ENCODE data around the gene SZT2.
A peak's percentile ranks its signal among the peaks of the same experiment; 100 is the strongest.
"Not testable (repeated sequence)": the region's sequence is repeated elsewhere in the genome, so short reads cannot be mapped to it uniquely, and the experiment has no call there.

The SZT2 gene

DNA sequence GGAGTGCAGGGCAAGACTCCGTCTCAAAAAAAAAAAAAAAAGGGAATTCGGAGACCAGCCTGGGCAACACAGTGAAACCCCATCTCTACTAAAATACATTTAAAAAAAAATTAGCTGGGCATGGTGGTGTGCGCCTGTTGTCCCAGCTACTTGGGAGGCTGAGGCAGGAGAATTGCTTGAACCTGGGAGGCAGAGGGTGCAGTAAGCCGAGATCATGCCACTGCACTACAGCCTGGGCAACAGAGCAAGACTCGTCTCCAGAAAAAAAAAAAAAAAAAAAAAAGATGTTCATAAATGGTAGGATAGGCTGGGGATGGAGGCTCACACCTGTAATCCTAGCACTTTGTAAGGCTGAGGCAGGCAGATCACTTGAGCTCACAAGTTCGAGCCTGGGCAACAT is 19.9 kb upstream of the SZT2 start:
- H3K4me3 ChIP-seq (ENCODE audit: low read length in 2 of 2); H3K9me3 ChIP-seq (ENCODE audit: control insufficient read depth in 2 of 2, low read length in 2 of 2); H3K27ac ChIP-seq (ENCODE audit: low read depth in 2 of 2, low read length in 2 of 2); H3K9ac ChIP-seq (ENCODE audit: low read depth in 1 of 2, low read length in 2 of 2); H3K27me3 ChIP-seq (ENCODE audit: control insufficient read depth in 2 of 2, insufficient read depth in 2 of 2, low read length in 2 of 2): not testable (repeated sequence)
- Histone ChIP-seq H3K36me3 (ENCODE audit: control insufficient read depth in 2 of 2, insufficient read depth in 2 of 2, low read length in 2 of 2) (peaks cover 11 to 17% of the 10 kb centered on the region in 2 donors), H3K4me1 (ENCODE audit: control insufficient read depth in 2 of 2, insufficient read depth in 2 of 2, low read length in 2 of 2) (peaks cover 22 to 33% of the 10 kb centered on the region in 2 donors)

DNA sequence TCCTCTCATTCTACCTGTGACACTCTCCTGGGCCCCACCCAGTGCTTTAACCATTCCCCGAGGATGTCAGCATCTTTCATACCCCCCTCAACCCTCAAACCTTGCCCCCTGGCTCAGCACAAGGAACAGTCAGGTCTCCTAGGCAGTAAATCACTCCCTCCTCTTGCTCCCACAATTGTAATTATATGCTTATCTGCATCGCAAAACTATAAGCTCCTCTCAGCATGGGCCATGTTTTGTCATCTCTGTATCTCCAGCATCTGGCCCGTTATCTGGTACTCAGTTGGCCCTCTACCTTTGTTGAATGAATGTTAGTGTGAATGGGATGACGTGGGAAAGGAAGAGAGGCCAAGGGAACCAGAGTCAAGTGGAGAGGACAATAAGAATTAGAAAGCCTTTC is 19.1 kb upstream of the SZT2 start:
- Histone ChIP-seq H3K27me3 (ENCODE audit: control insufficient read depth in 2 of 2, insufficient read depth in 2 of 2, low read length in 2 of 2) (no peaks in the 10 kb centered on the region), H3K9me3 (ENCODE audit: control insufficient read depth in 2 of 2, low read length in 2 of 2) (no peaks in the 10 kb centered on the region), H3K4me1 (ENCODE audit: control insufficient read depth in 2 of 2, insufficient read depth in 2 of 2, low read length in 2 of 2) (peaks cover 18 to 27% of the 10 kb centered on the region in 2 donors), H3K36me3 (ENCODE audit: control insufficient read depth in 2 of 2, insufficient read depth in 2 of 2, low read length in 2 of 2) (peaks cover 4 to 11% of the 10 kb centered on the region in 2 donors), H3K9ac (ENCODE audit: low read depth in 1 of 2, low read length in 2 of 2) (no peak overlapping the region), H3K4me3 (ENCODE audit: low read length in 2 of 2) (no peak overlapping the region), H3K27ac (ENCODE audit: low read depth in 2 of 2, low read length in 2 of 2) (no peak overlapping the region)

DNA sequence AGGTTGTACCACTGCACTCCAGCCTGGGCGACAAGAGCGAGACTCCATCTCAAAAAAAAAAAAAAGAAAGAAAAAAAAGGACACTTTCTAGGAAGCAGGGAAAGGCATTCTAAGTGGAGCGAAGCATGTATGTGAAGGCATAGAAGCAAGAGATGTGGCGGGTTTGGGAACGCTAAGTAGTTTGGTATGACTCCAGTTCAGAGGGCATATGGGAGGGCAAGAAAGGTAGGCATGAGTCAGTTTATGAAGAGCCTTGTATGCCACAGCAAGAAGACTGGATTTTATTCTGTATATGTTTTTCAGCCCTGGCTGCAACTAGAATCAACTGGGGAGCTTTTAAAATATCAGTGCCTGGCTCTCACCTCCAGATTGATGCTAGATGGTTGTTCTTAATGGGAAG is 17.5 kb upstream of the SZT2 start:
- Histone ChIP-seq H3K9ac (ENCODE audit: low read depth in 1 of 2, low read length in 2 of 2) (no peak overlapping the region), H3K4me3 (ENCODE audit: low read length in 2 of 2) (no peak overlapping the region), H3K4me1 (ENCODE audit: control insufficient read depth in 2 of 2, insufficient read depth in 2 of 2, low read length in 2 of 2) (peaks cover 8 to 12% of the 10 kb centered on the region in 2 donors), H3K36me3 (ENCODE audit: control insufficient read depth in 2 of 2, insufficient read depth in 2 of 2, low read length in 2 of 2) (peaks cover 8 to 11% of the 10 kb centered on the region in 2 donors), H3K27me3 (ENCODE audit: control insufficient read depth in 2 of 2, insufficient read depth in 2 of 2, low read length in 2 of 2) (no peaks in the 10 kb centered on the region), H3K27ac (ENCODE audit: low read depth in 2 of 2, low read length in 2 of 2) (no peak overlapping the region), H3K9me3 (ENCODE audit: control insufficient read depth in 2 of 2, low read length in 2 of 2) (no peaks in the 10 kb centered on the region)

DNA sequence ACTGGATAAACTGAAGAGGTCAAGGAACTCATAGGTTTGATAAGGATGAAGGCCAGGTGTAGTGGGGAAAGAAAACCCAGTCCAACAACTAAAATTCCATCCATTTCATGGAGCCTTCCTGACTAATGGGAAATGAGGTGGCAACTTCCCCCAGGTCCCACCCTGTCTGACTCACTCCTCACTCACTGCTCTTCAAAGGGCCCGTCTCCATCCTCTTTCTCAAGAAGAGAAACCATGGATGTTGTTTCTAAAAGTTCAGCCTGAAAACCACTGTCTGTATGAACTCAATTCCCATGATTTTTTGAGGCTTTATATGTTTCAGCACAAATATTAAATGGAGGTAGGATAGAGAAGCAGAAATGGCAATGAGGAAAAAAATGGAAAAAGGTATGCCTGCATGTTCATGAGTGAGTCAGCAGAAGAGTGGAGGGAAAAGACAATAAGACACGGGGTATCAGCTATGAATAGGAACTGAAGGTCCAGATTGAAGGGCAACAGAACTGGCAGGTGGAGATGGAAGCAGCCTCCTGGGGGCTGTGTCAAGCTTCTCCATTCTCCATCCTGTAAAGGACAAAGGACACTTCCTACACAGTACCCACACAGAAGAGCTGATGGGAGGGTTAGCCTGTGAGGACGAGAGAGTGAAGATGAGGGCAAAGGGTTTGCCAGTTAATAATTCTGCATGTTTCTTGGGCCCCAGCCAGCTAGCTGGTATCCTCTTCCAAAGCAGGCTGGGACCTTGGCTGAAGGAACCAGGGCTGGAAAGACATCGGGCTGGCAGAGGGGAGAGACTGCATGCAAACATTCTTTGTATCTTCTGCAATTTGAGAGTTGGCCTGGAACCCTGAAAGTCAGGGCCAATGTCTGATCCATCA is 16.4 kb upstream of the SZT2 start:
- H3K4me3 ChIP-seq (ENCODE audit: low read length in 2 of 2) = no peak overlapping the region
- H3K9me3 ChIP-seq (ENCODE audit: control insufficient read depth in 2 of 2, low read length in 2 of 2) = no peaks in the 10 kb centered on the region
- no peak overlapping the region for H3K9ac ChIP-seq (ENCODE audit: low read depth in 1 of 2, low read length in 2 of 2)
- H3K36me3 ChIP-seq (ENCODE audit: control insufficient read depth in 2 of 2, insufficient read depth in 2 of 2, low read length in 2 of 2) = peaks cover 8 to 11% of the 10 kb centered on the region in 2 donors
- H3K27me3 ChIP-seq (ENCODE audit: control insufficient read depth in 2 of 2, insufficient read depth in 2 of 2, low read length in 2 of 2) = no peaks in the 10 kb centered on the region
- H3K27ac ChIP-seq (ENCODE audit: low read depth in 2 of 2, low read length in 2 of 2) = no peak overlapping the region
- peaks cover 7% of the 10 kb centered on the region in 2 donors for H3K4me1 ChIP-seq (ENCODE audit: control insufficient read depth in 2 of 2, insufficient read depth in 2 of 2, low read length in 2 of 2)

DNA sequence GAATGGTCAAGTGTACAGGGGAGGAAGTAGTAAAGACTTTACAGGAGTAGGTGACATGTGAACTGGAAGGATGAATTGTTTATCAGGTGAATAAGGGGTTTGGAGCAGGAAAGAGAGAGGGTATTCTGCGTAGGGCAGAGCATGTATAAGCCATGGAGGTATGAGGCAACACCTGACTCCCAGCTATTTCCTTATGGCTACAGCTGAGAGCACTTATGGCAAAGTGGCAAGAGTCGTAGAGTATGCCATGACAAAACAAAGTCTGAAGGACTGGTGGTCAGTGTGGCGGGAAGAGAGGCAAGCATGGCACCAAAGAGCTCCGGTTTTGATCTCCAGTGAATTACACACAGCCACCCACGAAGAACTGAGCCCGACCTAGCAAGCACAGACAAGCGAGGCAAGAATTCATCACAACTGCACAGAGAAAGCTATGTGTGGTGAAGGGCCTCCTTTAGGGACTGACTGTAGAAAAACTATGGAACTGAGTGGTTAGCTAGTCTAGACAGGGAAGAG is 12.9 kb upstream of the SZT2 start:
- Histone ChIP-seq H3K27ac (ENCODE audit: low read depth in 2 of 2, low read length in 2 of 2) (no peak overlapping the region), H3K9ac (ENCODE audit: low read depth in 1 of 2, low read length in 2 of 2) (no peak overlapping the region), H3K4me1 (ENCODE audit: control insufficient read depth in 2 of 2, insufficient read depth in 2 of 2, low read length in 2 of 2) (no peaks in the 10 kb centered on the region), H3K4me3 (ENCODE audit: low read length in 2 of 2) (no peak overlapping the region), H3K9me3 (ENCODE audit: control insufficient read depth in 2 of 2, low read length in 2 of 2) (no peaks in the 10 kb centered on the region), H3K27me3 (ENCODE audit: control insufficient read depth in 2 of 2, insufficient read depth in 2 of 2, low read length in 2 of 2) (no peaks in the 10 kb centered on the region), H3K36me3 (ENCODE audit: control insufficient read depth in 2 of 2, insufficient read depth in 2 of 2, low read length in 2 of 2) (peaks cover 11 to 15% of the 10 kb centered on the region in 2 donors)

DNA sequence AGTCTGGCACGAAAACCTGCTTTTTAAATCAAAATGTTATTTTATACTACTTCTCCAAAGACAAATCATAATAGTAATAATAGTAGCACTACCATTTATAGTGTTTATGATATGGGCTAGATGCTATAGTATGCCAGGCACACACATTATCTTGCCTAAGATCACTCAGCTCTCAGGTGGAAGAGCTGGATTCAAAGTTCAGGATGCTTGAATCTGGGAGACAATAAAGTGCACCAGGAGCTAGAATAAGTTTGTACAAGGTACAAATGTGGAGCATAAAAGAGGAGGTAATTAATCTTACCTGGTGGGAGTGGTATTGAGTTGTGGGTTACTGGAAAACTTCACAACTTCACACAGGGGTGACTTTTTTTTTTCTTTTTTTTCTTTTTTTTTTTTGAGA is 11.9 kb upstream of the SZT2 start:
- Histone ChIP-seq H3K27ac (ENCODE audit: low read depth in 2 of 2, low read length in 2 of 2) (no peak overlapping the region), H3K9me3 (ENCODE audit: control insufficient read depth in 2 of 2, low read length in 2 of 2) (no peaks in the 10 kb centered on the region), H3K4me3 (ENCODE audit: low read length in 2 of 2) (no peak overlapping the region), H3K9ac (ENCODE audit: low read depth in 1 of 2, low read length in 2 of 2) (no peak overlapping the region), H3K27me3 (ENCODE audit: control insufficient read depth in 2 of 2, insufficient read depth in 2 of 2, low read length in 2 of 2) (no peaks in the 10 kb centered on the region), H3K36me3 (ENCODE audit: control insufficient read depth in 2 of 2, insufficient read depth in 2 of 2, low read length in 2 of 2) (peaks cover 18 to 22% of the 10 kb centered on the region in 2 donors), H3K4me1 (ENCODE audit: control insufficient read depth in 2 of 2, insufficient read depth in 2 of 2, low read length in 2 of 2) (no peaks in the 10 kb centered on the region)

DNA sequence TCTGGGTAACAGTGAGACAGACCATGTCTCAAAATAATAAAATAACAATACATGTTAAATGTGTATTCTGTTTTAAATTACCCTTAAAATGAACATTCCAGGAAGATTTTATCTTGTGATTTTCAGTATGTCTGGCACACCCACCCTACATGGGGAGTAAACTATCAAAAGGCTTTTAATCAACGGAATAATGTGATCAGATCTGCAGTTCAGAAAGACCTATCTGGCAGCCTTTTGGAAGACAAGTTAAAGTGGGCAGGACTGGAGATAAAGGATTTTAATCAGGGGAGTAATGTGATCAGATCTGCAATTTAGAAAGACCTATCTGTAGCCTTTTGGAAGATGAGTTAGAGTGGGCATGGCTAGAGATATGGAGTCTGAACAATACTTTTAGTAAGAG is 10.2 kb upstream of the SZT2 start:
- no peak overlapping the region for H3K9ac ChIP-seq (ENCODE audit: low read depth in 1 of 2, low read length in 2 of 2)
- no peaks in the 10 kb centered on the region for H3K27me3 ChIP-seq (ENCODE audit: control insufficient read depth in 2 of 2, insufficient read depth in 2 of 2, low read length in 2 of 2)
- peaks cover 33% of the 10 kb centered on the region in 2 donors for H3K36me3 ChIP-seq (ENCODE audit: control insufficient read depth in 2 of 2, insufficient read depth in 2 of 2, low read length in 2 of 2)
- no peak overlapping the region for H3K27ac ChIP-seq (ENCODE audit: low read depth in 2 of 2, low read length in 2 of 2)
- no peak overlapping the region for H3K4me3 ChIP-seq (ENCODE audit: low read length in 2 of 2)
- H3K9me3 ChIP-seq (ENCODE audit: control insufficient read depth in 2 of 2, low read length in 2 of 2) = no peaks in the 10 kb centered on the region
- no peaks in the 10 kb centered on the region for H3K4me1 ChIP-seq (ENCODE audit: control insufficient read depth in 2 of 2, insufficient read depth in 2 of 2, low read length in 2 of 2)

DNA sequence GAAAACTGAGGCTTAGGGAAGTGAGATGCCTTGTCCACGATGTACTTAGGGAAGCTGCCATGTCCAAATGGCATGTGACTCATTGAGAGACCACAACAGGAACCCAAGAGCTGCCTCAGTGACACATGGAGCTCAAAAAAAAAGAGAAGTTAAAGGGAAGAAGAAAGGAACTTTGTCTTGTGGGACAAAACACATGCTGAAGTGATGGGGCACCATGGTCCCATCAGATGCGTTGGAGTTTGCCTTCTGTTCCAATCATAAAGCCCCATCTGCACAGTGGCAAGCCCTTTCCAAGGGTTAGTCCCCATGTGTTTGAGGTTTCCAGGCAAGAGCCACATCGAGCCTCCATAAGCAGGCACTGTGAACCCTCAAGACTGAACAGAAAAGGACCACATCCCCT is 8.1 kb upstream of the SZT2 start:
- peaks cover 53 to 55% of the 10 kb centered on the region in 2 donors for H3K36me3 ChIP-seq (ENCODE audit: control insufficient read depth in 2 of 2, insufficient read depth in 2 of 2, low read length in 2 of 2)
- no peak overlapping the region for H3K9ac ChIP-seq (ENCODE audit: low read depth in 1 of 2, low read length in 2 of 2)
- no peak overlapping the region for H3K4me3 ChIP-seq (ENCODE audit: low read length in 2 of 2)
- no peaks in the 10 kb centered on the region for H3K27me3 ChIP-seq (ENCODE audit: control insufficient read depth in 2 of 2, insufficient read depth in 2 of 2, low read length in 2 of 2)
- no peaks in the 10 kb centered on the region for H3K9me3 ChIP-seq (ENCODE audit: control insufficient read depth in 2 of 2, low read length in 2 of 2)
- H3K27ac ChIP-seq (ENCODE audit: low read depth in 2 of 2, low read length in 2 of 2) = peak overlapping the region in 1 of 2 donors; percentile 6
- H3K4me1 ChIP-seq (ENCODE audit: control insufficient read depth in 2 of 2, insufficient read depth in 2 of 2, low read length in 2 of 2) = no peaks in the 10 kb centered on the region

DNA sequence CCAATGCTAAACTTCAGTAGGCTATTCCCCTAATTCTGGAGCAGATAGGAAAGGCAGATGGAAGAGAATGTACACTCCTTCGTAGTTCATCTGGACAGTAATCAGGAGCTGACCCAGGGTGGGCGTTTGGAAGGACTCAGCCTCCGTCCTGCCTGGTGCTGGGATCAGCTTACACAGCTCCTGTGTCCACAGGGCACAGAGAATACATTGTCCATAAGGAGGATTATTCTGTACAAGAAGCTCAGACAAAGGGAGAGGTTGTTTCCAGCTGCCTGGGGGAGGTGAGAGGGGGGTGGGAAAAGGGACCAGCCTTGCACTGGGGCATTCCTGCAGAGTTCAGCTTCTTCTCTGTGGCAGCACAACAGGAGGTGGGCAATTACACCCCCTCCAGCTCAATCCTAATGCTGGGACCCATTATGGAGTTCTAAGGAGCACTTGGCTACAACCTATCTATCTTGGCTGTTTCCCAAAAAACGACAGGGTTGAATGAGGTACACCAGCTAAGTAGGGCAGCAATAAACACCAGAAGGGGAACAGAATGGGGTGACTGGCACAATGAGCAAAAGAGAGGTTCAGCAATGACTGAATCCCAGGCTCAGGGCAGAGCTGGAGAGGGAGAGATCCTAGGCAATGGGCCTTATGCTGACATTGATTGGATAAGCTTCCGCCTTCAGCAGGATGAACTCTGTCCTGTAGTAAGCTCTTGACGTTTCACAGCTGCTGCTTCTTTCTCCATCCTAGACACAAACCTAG is 7.5 kb upstream of the SZT2 start:
- Histone ChIP-seq H3K27me3 (ENCODE audit: control insufficient read depth in 2 of 2, insufficient read depth in 2 of 2, low read length in 2 of 2) (no peaks in the 10 kb centered on the region), H3K27ac (ENCODE audit: low read depth in 2 of 2, low read length in 2 of 2) (peak overlapping the region in 1 of 2 donors; percentile 6), H3K4me3 (ENCODE audit: low read length in 2 of 2) (no peak overlapping the region), H3K9ac (ENCODE audit: low read depth in 1 of 2, low read length in 2 of 2) (no peak overlapping the region), H3K4me1 (ENCODE audit: control insufficient read depth in 2 of 2, insufficient read depth in 2 of 2, low read length in 2 of 2) (no peaks in the 10 kb centered on the region), H3K36me3 (ENCODE audit: control insufficient read depth in 2 of 2, insufficient read depth in 2 of 2, low read length in 2 of 2) (peaks cover 55 to 60% of the 10 kb centered on the region in 2 donors), H3K9me3 (ENCODE audit: control insufficient read depth in 2 of 2, low read length in 2 of 2) (no peaks in the 10 kb centered on the region)

DNA sequence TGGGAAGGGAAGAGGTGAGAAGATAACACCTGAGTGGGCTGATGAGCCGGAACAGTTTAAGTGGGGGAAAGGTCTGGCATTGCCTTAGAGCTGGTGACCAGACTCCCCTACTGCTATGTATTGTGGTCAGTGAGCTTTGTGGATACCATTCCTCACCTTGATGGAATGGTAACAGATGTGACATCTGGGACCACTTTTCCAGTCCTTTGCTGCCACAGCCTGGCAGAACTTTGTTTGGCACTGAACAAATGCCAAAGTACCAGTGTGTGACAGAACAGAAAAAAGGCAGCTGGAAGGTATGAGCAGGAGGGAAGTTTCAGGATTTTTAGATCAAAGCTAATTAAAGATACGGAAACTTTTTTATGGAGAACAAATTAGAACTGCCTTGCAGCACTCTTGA is 6.2 kb upstream of the SZT2 start:
- Histone ChIP-seq H3K27ac (ENCODE audit: low read depth in 2 of 2, low read length in 2 of 2) (no peak overlapping the region), H3K36me3 (ENCODE audit: control insufficient read depth in 2 of 2, insufficient read depth in 2 of 2, low read length in 2 of 2) (peaks cover 58 to 68% of the 10 kb centered on the region in 2 donors), H3K9ac (ENCODE audit: low read depth in 1 of 2, low read length in 2 of 2) (no peak overlapping the region), H3K9me3 (ENCODE audit: control insufficient read depth in 2 of 2, low read length in 2 of 2) (no peaks in the 10 kb centered on the region), H3K4me3 (ENCODE audit: low read length in 2 of 2) (no peak overlapping the region), H3K4me1 (ENCODE audit: control insufficient read depth in 2 of 2, insufficient read depth in 2 of 2, low read length in 2 of 2) (peaks cover 4 to 7% of the 10 kb centered on the region in 2 donors), H3K27me3 (ENCODE audit: control insufficient read depth in 2 of 2, insufficient read depth in 2 of 2, low read length in 2 of 2) (no peaks in the 10 kb centered on the region)

All from mucosa of rectum (tissue), 2 donors.